ENCODE data around the gene ZSCAN9.
A peak's percentile ranks its signal among the peaks of the same experiment; 100 is the strongest.

ZSCAN9 gene

DNA sequence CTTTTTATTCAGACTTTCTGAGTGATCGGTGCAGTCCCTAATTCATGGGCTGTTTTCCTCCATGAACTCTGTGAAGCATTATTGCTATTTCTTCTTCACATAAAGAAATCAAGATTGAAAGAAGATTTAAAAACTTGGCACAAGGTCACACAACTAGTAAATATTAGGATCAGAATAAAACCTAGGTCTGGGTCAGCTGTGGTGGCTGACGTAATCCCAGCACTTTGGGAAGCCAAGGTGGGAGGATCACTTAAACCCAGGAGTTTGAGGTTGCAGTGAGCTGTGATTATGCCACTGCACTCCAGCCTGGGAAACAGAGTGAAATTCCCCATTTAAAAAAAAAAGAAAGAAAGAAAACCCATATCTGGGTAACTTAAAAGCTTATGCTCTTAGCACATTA is 1.4 kb downstream of the ZSCAN9 start:
- no peak for FAIRE-seq
- TF ChIP-seq TAF1 (IDR thresholded peaks at IDR 0.05; ENCODE audit: borderline replicate concordance, low read depth, low read length) (no peak), POLR2AphosphoS5 (IDR thresholded peaks at IDR 0.05; ENCODE audit: low read depth, low read length) (no peak), POLR2A (IDR thresholded peaks at IDR 0.05; ENCODE audit: low read depth, low read length) (no peak)

DNA sequence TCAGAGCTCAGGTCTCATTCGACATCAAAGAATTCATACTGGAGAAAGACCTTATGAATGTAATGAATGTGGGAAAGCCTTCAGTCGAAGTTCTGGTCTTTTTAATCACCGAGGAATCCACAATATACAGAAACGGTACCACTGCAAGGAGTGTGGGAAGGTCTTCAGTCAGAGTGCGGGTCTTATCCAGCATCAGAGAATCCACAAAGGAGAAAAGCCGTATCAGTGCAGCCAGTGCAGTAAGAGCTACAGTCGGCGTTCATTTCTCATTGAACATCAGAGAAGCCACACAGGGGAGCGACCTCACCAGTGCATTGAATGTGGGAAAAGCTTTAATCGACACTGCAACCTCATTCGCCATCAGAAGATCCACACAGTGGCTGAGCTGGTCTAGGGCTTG is 7.7 kb downstream of the ZSCAN9 start:
- no peak for FAIRE-seq
- TF ChIP-seq TAF1 (IDR thresholded peaks at IDR 0.05; ENCODE audit: borderline replicate concordance, low read depth, low read length) = no peak
- no peak for TF ChIP-seq POLR2A (IDR thresholded peaks at IDR 0.05; ENCODE audit: low read depth, low read length)
- TF ChIP-seq POLR2AphosphoS5 (IDR thresholded peaks at IDR 0.05; ENCODE audit: low read depth, low read length) = no peak
- no peak for DNase-seq (ENCODE audit: insufficient read length)

More for the DNA sequence above, 1.4 kb downstream of the ZSCAN9 start:
- no peak for DNase-seq (ENCODE audit: insufficient read length)

DNA sequence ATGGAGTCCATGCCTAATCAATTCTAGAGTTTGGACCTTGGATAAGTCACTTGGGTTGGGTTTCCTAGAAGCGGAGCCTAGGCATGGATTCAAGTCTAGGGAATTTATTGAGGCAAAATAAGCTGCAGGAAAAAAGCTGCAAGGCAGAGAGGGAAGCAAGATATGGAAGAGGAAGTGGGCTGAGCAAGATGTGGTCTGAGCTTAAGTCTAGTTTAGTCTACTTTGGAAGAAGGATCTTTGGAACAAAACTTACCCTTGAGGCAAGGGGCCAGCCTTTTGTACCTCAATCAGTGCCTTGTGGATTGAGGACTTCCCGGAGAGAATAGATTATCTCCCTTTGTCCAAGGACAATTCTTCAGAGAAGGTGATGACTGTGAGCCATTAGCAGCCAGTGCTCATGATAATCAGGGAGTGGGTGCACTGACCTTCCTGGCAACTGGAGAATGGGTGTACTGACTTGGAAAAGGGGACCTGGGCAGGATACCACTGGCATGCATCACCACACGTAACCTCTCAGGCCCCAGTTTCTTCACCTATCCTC is 10.9 kb downstream of the ZSCAN9 start:
- DNase-seq (ENCODE audit: insufficient read length) = no peak
- TF ChIP-seq POLR2AphosphoS5 (IDR thresholded peaks at IDR 0.05; ENCODE audit: low read depth, low read length) = no peak
- TF ChIP-seq TAF1 (IDR thresholded peaks at IDR 0.05; ENCODE audit: borderline replicate concordance, low read depth, low read length) = no peak
- no peak for TF ChIP-seq POLR2A (IDR thresholded peaks at IDR 0.05; ENCODE audit: low read depth, low read length)
- FAIRE-seq = no peak

DNA sequence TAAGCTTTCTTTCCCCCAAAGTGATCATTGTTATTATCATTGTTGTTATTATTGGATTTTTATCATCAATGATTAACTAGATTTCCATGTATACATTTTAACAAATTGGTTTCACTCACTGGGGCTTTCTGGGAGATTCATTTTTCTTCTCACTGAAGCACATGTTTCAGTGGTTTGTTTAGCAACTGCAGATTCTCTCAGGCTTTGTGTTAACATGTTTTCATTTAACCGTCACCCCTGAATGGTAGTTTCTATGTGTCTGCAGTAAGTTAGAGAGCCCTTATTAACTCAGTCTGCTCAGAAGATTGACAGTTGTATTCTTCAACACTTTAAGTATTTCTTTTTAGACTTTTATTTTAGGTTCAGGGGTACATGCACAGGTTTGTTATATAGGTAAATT is 14.6 kb downstream of the ZSCAN9 start:
- DNase-seq (ENCODE audit: insufficient read length) (no peak), FAIRE-seq (no peak)
- TF ChIP-seq POLR2A (IDR thresholded peaks at IDR 0.05; ENCODE audit: low read depth, low read length) = no peak
- no peak for TF ChIP-seq TAF1 (IDR thresholded peaks at IDR 0.05; ENCODE audit: borderline replicate concordance, low read depth, low read length)
- no peak for TF ChIP-seq POLR2AphosphoS5 (IDR thresholded peaks at IDR 0.05; ENCODE audit: low read depth, low read length)

DNA sequence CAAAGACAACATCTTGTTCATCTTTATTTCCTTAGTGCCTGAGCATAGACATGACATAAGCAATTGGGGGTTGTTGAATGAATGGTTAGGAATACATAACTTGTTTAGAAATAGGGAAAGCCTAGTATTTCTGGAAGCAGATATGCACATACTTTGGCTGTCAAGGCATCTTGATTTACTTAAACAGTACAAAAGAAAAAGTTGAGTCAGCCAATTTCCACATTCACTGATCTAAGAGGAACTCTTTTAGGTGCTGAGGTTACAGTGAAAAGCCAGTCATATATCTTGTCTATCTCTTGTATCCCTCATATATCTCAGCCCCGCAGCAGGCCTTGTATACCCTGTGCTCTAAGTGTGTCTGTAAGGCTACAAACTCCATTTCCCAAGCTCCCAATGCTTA is 15.4 kb downstream of the ZSCAN9 start:
- DNase-seq (ENCODE audit: insufficient read length) (no peak), FAIRE-seq (no peak)
- no peak for TF ChIP-seq POLR2AphosphoS5 (IDR thresholded peaks at IDR 0.05; ENCODE audit: low read depth, low read length)
- TF ChIP-seq TAF1 (IDR thresholded peaks at IDR 0.05; ENCODE audit: borderline replicate concordance, low read depth, low read length) = no peak
- no peak for TF ChIP-seq POLR2A (IDR thresholded peaks at IDR 0.05; ENCODE audit: low read depth, low read length)

DNA sequence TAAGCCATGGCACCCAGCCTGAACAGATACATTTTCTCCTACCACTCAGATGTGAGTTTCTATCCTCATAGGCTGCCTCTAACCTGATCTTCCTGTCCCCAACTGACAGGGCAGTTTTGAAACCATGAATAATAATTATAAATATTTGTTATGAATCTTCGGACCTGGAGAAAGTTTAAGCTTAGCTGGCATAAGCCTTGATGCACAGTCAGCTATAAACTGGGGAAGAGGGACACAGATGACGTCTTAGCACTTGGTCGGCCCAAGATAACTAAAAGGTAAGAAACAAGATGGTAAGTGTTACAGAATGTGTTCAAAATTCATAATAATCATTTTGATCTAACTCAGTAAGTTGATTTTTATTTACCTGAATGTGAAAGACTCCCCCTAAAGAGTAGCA is 18.9 kb downstream of the ZSCAN9 start:
- DNase-seq (ENCODE audit: insufficient read length) = no peak
- no peak for FAIRE-seq
- TF ChIP-seq POLR2A (IDR thresholded peaks at IDR 0.05; ENCODE audit: low read depth, low read length) (no peak), TAF1 (IDR thresholded peaks at IDR 0.05; ENCODE audit: borderline replicate concordance, low read depth, low read length) (no peak), POLR2AphosphoS5 (IDR thresholded peaks at IDR 0.05; ENCODE audit: low read depth, low read length) (no peak)

DNA sequence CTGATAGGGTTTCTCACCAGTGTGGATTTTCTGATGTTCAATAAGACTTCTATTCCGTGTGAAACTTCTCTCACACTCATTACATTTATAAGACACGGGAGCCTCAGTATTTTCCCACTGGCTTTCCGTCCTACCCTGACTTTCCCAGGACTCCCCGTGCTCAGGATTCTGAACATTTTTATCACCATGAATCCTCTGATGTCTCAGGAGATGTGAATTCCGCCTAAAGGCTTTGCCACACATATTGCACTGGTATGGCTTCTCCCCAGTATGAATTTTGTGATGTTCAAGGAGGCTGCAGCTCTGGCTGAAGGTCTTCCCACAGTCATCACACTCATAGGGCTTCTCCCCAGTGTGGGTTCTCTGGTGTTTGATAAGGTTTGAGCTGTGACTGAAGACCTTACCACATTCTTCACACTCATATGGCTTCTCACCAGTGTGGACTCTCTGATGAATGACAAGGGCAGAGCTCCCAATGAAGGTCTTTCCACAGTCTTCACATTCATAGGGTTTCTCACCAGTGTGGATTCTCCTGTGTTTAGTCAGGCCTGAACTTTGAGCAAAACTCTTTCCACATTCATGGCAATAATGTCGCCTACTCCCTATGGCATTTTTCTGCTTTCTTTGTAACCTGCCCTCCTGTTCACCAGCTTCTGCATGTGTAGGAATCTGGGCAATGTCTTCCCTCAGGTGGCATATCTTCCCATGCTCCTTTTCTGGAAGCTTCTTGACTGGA is 20.3 kb downstream of the ZSCAN9 start:
- FAIRE-seq (peak; percentile 76), DNase-seq (ENCODE audit: insufficient read length) (no peak)
- TF ChIP-seq POLR2A (IDR thresholded peaks at IDR 0.05; ENCODE audit: low read depth, low read length) (no peak), TAF1 (IDR thresholded peaks at IDR 0.05; ENCODE audit: borderline replicate concordance, low read depth, low read length) (no peak), POLR2AphosphoS5 (IDR thresholded peaks at IDR 0.05; ENCODE audit: low read depth, low read length) (no peak)

DNA sequence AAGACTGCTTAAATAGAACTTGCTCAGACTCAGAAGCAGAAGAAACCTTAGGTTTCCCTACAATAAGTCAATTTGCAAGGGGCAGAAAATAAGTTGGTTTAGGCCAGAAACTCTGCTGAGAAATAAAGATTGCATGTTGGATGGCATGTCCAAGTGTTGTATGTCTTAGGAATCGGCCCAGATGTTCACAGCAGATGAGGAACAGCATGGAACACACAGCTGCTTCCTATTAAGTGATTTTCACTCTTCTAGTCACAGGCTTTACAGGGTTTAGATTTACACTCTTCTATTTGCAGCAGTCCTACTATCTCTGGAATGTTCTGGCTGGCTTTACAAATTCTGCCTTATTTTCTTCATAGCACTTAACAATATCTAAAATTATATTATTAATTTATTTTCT is 23.8 kb downstream of the ZSCAN9 start:
- FAIRE-seq (no peak), DNase-seq (ENCODE audit: insufficient read length) (no peak)
- TF ChIP-seq POLR2A (IDR thresholded peaks at IDR 0.05; ENCODE audit: low read depth, low read length) = no peak
- TF ChIP-seq POLR2AphosphoS5 (IDR thresholded peaks at IDR 0.05; ENCODE audit: low read depth, low read length) = no peak

DNA sequence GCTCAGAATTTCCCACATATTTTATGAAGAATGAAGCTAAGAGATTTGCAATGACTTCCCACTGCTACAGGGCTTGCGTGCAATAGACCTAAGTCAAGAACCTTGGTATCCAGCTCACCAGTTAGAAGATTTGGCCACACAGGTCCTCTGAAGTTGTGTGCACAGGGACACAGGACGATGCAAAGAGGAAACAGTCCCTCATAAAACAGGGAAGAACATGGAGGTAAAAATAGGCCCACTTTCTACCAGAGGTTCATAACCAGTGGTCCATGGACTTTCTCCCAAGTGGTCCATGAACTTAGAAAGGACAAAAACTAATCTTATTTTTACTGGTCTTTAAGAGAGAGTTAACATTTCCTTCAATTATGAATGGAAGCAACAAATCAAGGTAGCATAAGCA is 25.7 kb downstream of the ZSCAN9 start:
- DNase-seq (ENCODE audit: insufficient read length) (no peak), FAIRE-seq (no peak)
- TF ChIP-seq TAF1 (IDR thresholded peaks at IDR 0.05; ENCODE audit: borderline replicate concordance, low read depth, low read length) = no peak
- TF ChIP-seq POLR2AphosphoS5 (IDR thresholded peaks at IDR 0.05; ENCODE audit: low read depth, low read length) = no peak

DNA sequence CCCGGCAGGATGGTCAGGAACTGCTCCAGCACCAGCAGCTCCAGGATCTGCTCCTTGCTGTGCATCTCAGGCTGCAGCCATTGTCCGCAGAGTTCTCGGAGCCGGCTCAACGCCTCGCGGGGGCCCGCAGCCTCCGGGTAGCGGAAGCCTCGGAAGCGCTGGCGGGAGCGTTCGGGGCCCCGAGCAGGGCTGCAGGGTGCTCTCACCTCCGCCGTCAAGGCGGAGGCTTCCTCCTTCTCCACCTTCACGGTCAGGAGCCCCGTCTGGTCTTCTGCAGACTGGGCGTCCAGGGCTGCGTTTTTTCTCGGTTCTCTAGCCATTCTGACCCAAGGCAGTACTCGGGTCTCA is 26.6 kb downstream of the ZSCAN9 start:
- peak; percentile 36 for DNase-seq (ENCODE audit: insufficient read length)
- FAIRE-seq = no peak
- TF ChIP-seq POLR2A (IDR thresholded peaks at IDR 0.05; ENCODE audit: low read depth, low read length) (no peak), POLR2AphosphoS5 (IDR thresholded peaks at IDR 0.05; ENCODE audit: low read depth, low read length) (no peak), TAF1 (IDR thresholded peaks at IDR 0.05; ENCODE audit: borderline replicate concordance, low read depth, low read length) (no peak)

DNA sequence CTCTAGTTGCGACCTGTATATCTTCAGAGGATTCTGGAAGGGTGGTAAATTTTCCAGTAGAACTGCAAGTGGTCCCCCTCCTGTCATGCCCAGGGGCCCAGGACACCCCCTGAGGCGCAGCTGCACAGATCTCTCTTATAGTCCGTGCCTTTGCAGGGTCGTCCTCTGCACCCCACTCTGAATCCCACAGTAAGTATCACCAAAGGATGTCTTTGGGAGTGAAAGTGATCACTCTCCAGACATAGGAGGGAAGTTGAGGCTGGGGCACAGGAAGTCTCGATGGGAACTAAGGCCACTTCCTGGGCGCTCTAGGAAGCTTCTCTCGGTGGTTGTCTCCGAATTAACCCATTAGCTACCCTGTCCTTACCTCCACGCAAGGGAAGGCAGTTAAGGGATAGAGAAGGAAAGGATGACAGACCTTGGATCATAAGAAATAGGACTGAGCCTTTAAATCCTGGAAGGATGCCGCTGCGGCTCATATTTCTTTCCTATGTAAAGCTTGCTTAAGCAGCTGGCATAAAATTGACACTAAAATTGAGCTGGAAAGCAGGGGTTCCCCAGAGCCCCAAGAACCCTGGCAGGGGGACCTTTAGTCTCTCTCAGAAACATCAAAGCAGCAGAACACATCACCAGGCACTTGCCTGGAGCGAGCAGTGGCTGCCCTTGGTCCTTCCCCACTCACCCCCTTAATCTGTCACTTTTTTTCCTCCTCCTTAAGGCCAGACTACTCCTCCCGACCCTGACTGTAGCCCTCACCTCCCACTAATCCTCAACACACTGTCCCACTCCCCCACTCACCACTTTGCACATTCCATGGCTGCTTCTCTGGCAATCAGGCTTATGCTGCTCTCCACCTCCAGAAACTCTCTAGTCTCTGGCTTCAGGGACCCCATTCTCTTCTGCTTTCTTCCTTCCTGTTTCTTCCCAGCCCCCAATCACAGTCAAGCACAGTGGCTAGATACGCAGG is 27.2 kb downstream of the ZSCAN9 start, which contains the start of gene ZKSCAN4:
ZKSCAN4 (minus strand) TSS at position 261 of the 967 bp plus-strand sequence. CDS start 289 bp downstream, outside the sequence.
- peak; percentile 46 for FAIRE-seq
- peak; percentile 45 for DNase-seq (ENCODE audit: insufficient read length)
- TF ChIP-seq TAF1 (IDR thresholded peaks at IDR 0.05; ENCODE audit: borderline replicate concordance, low read depth, low read length) = peak; percentile 65; the same call in 1 of the 2 replicates
- peak; percentile 41; the same call in 1 of the 2 replicates for TF ChIP-seq POLR2AphosphoS5 (IDR thresholded peaks at IDR 0.05; ENCODE audit: low read depth, low read length)
- peak; percentile 58; the same call in 1 of the 2 replicates for TF ChIP-seq POLR2A (IDR thresholded peaks at IDR 0.05; ENCODE audit: low read depth, low read length)
